ENCODE data around the gene SPATA21. TPM values are rescaled to one million over a fixed set of nuclear protein-coding genes. Genes with fewer than 3 reads are reported as not detected.
"Not testable (repeated sequence)": the region's sequence is repeated elsewhere in the genome, so short reads cannot be mapped to it uniquely, and the experiment has no call there.

Gene SPATA21
- total RNA-seq, 3 donors from 2014 or later (not counting 1 experiment from before 2014, with no cell fraction given), result 0.35 to 0.55 (median 0.36) TPM

- H3K9me3 Mint-ChIP-seq, result no peaks in the 10 kb centered on the region
- Histone ChIP-seq H3K27me3 (ENCODE audit: control insufficient read depth, insufficient read depth, low read length) (no peaks in the 10 kb centered on the region), H3K4me3 (ENCODE audit: low read length) (no peak overlapping the region), H3K27ac (ENCODE audit: low read length) (no peak overlapping the region), H3K9me3 (ENCODE audit: control insufficient read depth, insufficient read depth, low read length) (no peaks in the 10 kb centered on the region), H3K36me3 (ENCODE audit: control insufficient read depth, insufficient read depth, low read length) (peaks cover 48% of the 10 kb centered on the region), H3K4me1 (ENCODE audit: control insufficient read depth, insufficient read depth, low read length) (no peaks in the 10 kb centered on the region)
- no peak overlapping the region for H3K27ac Mint-ChIP-seq
- no peak overlapping the region for H3K4me3 Mint-ChIP-seq
- H3K4me1 Mint-ChIP-seq, result no peaks in the 10 kb centered on the region
- no peak for TF ChIP-seq CTCF (IDR thresholded peaks at IDR 0.05)
- no peak for DNase-seq
- ATAC-seq, result no peak
- H3K27me3 Mint-ChIP-seq (ENCODE audit: low read depth in 2 of 2), result no peaks in the 10 kb centered on the region
- intact Hi-C loops (cut with micrococcal nuclease), result no loop called here
- no peaks in the 10 kb centered on the region for H3K36me3 Mint-ChIP-seq
- 97% methylated on average over 7 of the region's 7 CpGs for WGBS (ENCODE audit: insufficient coverage)
Observed at GRCh38 chr1:16462773-16463330, 25.6 kb upstream of the SPATA21 start.

GRCh38 chr1:16461681-16462080 lies 24.5 kb upstream of the SPATA21 start:
- intact Hi-C loops (cut with micrococcal nuclease), result no loop called here
- Mint-ChIP-seq H3K27ac (no peak overlapping the region), H3K9me3 (no peaks in the 10 kb centered on the region), H3K4me1 (no peaks in the 10 kb centered on the region), H3K4me3 (no peak overlapping the region), H3K36me3 (no peaks in the 10 kb centered on the region), H3K27me3 (ENCODE audit: low read depth in 2 of 2) (no peaks in the 10 kb centered on the region)
- peaks cover 56% of the 10 kb centered on the region for H3K36me3 ChIP-seq (ENCODE audit: control insufficient read depth, insufficient read depth, low read length)
- DNase-seq (no peak), ATAC-seq (no peak)
- H3K4me1 ChIP-seq (ENCODE audit: control insufficient read depth, insufficient read depth, low read length), result no peaks in the 10 kb centered on the region
- no peaks in the 10 kb centered on the region for H3K9me3 ChIP-seq (ENCODE audit: control insufficient read depth, insufficient read depth, low read length)
- TF ChIP-seq CTCF (IDR thresholded peaks at IDR 0.05), result no peak
- no peak overlapping the region for H3K4me3 ChIP-seq (ENCODE audit: low read length)
- no peaks in the 10 kb centered on the region for H3K27me3 ChIP-seq (ENCODE audit: control insufficient read depth, insufficient read depth, low read length)
- no peak overlapping the region for H3K27ac ChIP-seq (ENCODE audit: low read length)
- WGBS (ENCODE audit: insufficient coverage), result 96% methylated on average over 3 of the region's 3 CpGs

- H3K4me3 Mint-ChIP-seq, result no peak overlapping the region
- no peak for TF ChIP-seq CTCF (IDR thresholded peaks at IDR 0.05)
- Histone ChIP-seq H3K4me3 (ENCODE audit: low read length) (no peak overlapping the region), H3K9me3 (ENCODE audit: control insufficient read depth, insufficient read depth, low read length) (no peaks in the 10 kb centered on the region), H3K4me1 (ENCODE audit: control insufficient read depth, insufficient read depth, low read length) (no peaks in the 10 kb centered on the region), H3K27ac (ENCODE audit: low read length) (no peak overlapping the region), H3K27me3 (ENCODE audit: control insufficient read depth, insufficient read depth, low read length) (no peaks in the 10 kb centered on the region), H3K36me3 (ENCODE audit: control insufficient read depth, insufficient read depth, low read length) (peaks cover 71% of the 10 kb centered on the region)
- DNase-seq (no peak), ATAC-seq (no peak)
- intact Hi-C loops (cut with micrococcal nuclease), result no loop called here
- H3K36me3 Mint-ChIP-seq, result no peaks in the 10 kb centered on the region
- H3K27me3 Mint-ChIP-seq (ENCODE audit: low read depth in 2 of 2), result no peaks in the 10 kb centered on the region
- H3K9me3 Mint-ChIP-seq, result no peaks in the 10 kb centered on the region
- 96% methylated on average over 6 of the region's 6 CpGs for WGBS (ENCODE audit: insufficient coverage)
- H3K4me1 Mint-ChIP-seq, result no peaks in the 10 kb centered on the region
- H3K27ac Mint-ChIP-seq, result peak overlapping the region in 1 of 2 donors; percentile 33
Observed at GRCh38 chr1:16459352-16459925, 22.2 kb upstream of the SPATA21 start.

GRCh38 chr1:16458831-16459230 lies 21.6 kb upstream of the SPATA21 start:
- Mint-ChIP-seq H3K9me3 (no peaks in the 10 kb centered on the region), H3K36me3 (no peaks in the 10 kb centered on the region), H3K4me3 (no peak overlapping the region), H3K4me1 (no peaks in the 10 kb centered on the region), H3K27me3 (ENCODE audit: low read depth in 2 of 2) (no peaks in the 10 kb centered on the region), H3K27ac (no peak overlapping the region)
- H3K27ac ChIP-seq (ENCODE audit: low read length), result no peak overlapping the region
- H3K36me3 ChIP-seq (ENCODE audit: control insufficient read depth, insufficient read depth, low read length), result peaks cover 73% of the 10 kb centered on the region
- no peaks in the 10 kb centered on the region for H3K4me1 ChIP-seq (ENCODE audit: control insufficient read depth, insufficient read depth, low read length)
- H3K27me3 ChIP-seq (ENCODE audit: control insufficient read depth, insufficient read depth, low read length), result no peaks in the 10 kb centered on the region
- no peak overlapping the region for H3K4me3 ChIP-seq (ENCODE audit: low read length)
- H3K9me3 ChIP-seq (ENCODE audit: control insufficient read depth, insufficient read depth, low read length), result no peaks in the 10 kb centered on the region
- DNase-seq (no peak), ATAC-seq (no peak)
- 94% methylated on average over 6 of the region's 6 CpGs for WGBS (ENCODE audit: insufficient coverage)
- intact Hi-C loops (cut with micrococcal nuclease), result no loop called here
- no peak for TF ChIP-seq CTCF (IDR thresholded peaks at IDR 0.05)

DNA sequence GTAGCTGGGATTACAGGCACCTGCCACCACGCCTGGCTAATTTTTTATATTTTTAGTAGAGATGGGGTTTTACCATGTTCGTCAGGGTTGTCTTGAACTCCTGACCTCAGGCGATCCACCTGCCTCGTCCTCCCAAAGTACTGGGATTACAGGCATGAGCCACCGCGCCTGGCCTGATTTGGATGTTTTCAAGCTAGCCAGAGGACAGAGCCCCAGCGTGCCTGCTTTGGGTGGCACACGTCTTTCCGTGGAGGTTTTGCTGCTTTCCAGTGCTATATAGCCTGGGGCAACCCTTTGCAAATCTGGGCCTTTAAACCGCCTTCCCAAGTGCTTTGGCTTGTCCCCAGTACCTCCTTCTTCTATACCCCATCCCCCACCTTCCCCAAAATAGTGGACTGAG lies 18.9 kb upstream of the SPATA21 start:
- H3K4me1 ChIP-seq (ENCODE audit: control insufficient read depth, insufficient read depth, low read length); H3K9me3 ChIP-seq (ENCODE audit: control insufficient read depth, insufficient read depth, low read length); H3K27me3 ChIP-seq (ENCODE audit: control insufficient read depth, insufficient read depth, low read length); H3K4me3 ChIP-seq (ENCODE audit: low read length); DNase-seq; H3K27ac Mint-ChIP-seq; H3K27ac ChIP-seq (ENCODE audit: low read length); H3K4me1 Mint-ChIP-seq; ATAC-seq; H3K36me3 Mint-ChIP-seq; intact Hi-C loops (cut with micrococcal nuclease); H3K9me3 Mint-ChIP-seq; H3K4me3 Mint-ChIP-seq; H3K27me3 Mint-ChIP-seq (ENCODE audit: low read depth in 2 of 2): not testable (repeated sequence)
- WGBS (ENCODE audit: insufficient coverage), result 97% methylated on average over 10 of the region's 10 CpGs
- peaks cover 74% of the 10 kb centered on the region for H3K36me3 ChIP-seq (ENCODE audit: control insufficient read depth, insufficient read depth, low read length)

Data from natural killer cell (primary cell).